GM12864 (cell line): ENCODE data around the gene LMNB1.

Experiments used
- DNase-seq: peaks from one replicate; pipeline ENCODE4 v3.0.0-alpha.2; 2011; ENCODE audit warnings: low read depth
- H3K4me3 ChIP-seq: 2 replicates; pipeline ENCODE4 v1.5.1; 2011; ENCODE audit warnings: mild to moderate bottlenecking, low read depth, low read length, control low read depth
- CTCF ChIP-seq: IDR thresholded peaks from 2 replicates; pipeline ENCODE4 v1.5.1; 2011; ENCODE audit warnings: low read depth, mild to moderate bottlenecking, moderate library complexity, low read length, control low read depth, inconsistent platforms; ENCODE audit errors: missing control alignments

Gene LMNB1

GRCh38 chr5:126863402-126863801 lies 86.5 kb downstream of the LMNB1 start:
- no peak overlapping the region for H3K4me3 ChIP-seq
- no peak for DNase-seq
- no peak for TF ChIP-seq CTCF

- TF ChIP-seq CTCF: no peak
- H3K4me3 ChIP-seq: no peak overlapping the region
- DNase-seq: no peak
Measured at GRCh38 chr5:126864042-126864688, 87.2 kb downstream of the LMNB1 start.

GRCh38 chr5:126865299-126865698 lies 88.4 kb downstream of the LMNB1 start:
- DNase-seq: no peak
- H3K4me3 ChIP-seq: no peak overlapping the region
- TF ChIP-seq CTCF: no peak

GRCh38 chr5:126866851-126867636 lies 90.1 kb downstream of the LMNB1 start:
- H3K4me3 ChIP-seq: no peak overlapping the region
- no peak for DNase-seq
- TF ChIP-seq CTCF: no peak

- TF ChIP-seq CTCF: no peak
- DNase-seq: no peak
- H3K4me3 ChIP-seq: no peak overlapping the region
Measured at GRCh38 chr5:126868338-126869004, 91.5 kb downstream of the LMNB1 start.

- no peak for DNase-seq
- TF ChIP-seq CTCF: no peak
- H3K4me3 ChIP-seq: peak overlapping the region; percentile 0; the same call in 1 of the 2 replicates
Measured at GRCh38 chr5:126869005-126869451, 92.1 kb downstream of the LMNB1 start.
